Choroid plexus epithelial cell (primary cell): ENCODE results near the gene PCTP.

Experiments used
- DNase-seq: peaks from one replicate; pipeline ENCODE4 v3.0.0-alpha.2; 2010; ENCODE audit warnings: low read depth
- H3K4me3 ChIP-seq: 2 replicates; pipeline ENCODE4 v1.5.1; 2011; ENCODE audit warnings: low read depth, mild to moderate bottlenecking, control low read depth, low read length, moderate library complexity
- CTCF ChIP-seq: conservative IDR thresholded peaks from 2 replicates; pipeline ENCODE4 v1.5.1; 2011; ENCODE audit warnings: low read depth, mild to moderate bottlenecking, control low read depth, inconsistent platforms, low read length, moderate library complexity

Gene PCTP

GRCh38 chr17:55709440-55709839, 41.4 kb upstream of the PCTP start:
- no peak for TF ChIP-seq CTCF
- H3K4me3 ChIP-seq = no peak overlapping the region
- no peak for DNase-seq

DNA sequence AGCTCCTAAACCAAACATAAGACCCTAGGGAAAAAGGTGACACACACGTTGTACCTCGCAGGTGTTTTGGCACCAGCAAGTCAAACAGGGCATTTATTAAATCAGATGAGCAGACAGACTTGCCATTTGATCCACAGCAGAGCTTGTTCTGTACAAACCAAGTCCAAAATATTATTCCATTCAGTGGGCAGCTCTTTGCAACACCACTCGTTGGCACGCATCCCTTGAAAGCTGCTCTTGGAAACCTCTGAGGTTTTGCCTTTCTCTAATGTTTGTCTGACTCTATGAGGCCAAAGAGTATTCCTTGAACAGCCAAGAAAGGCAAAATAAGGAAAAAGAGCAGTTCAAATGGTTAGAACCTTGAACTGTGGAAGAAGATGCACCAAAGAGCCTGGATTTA, 40.9 kb upstream of the PCTP start:
- no peak for TF ChIP-seq CTCF
- DNase-seq = no peak
- H3K4me3 ChIP-seq = no peak overlapping the region

GRCh38 chr17:55710410-55710809, 40.4 kb upstream of the PCTP start:
- peak; percentile 47 for DNase-seq
- TF ChIP-seq CTCF = no peak
- no peak overlapping the region for H3K4me3 ChIP-seq

- TF ChIP-seq CTCF = no peak
- H3K4me3 ChIP-seq = no peak overlapping the region
- peak; percentile 42 for DNase-seq
Observed at GRCh38 chr17:55710829-55711496, 39.9 kb upstream of the PCTP start.

- H3K4me3 ChIP-seq = no peak overlapping the region
- TF ChIP-seq CTCF = no peak
- no peak for DNase-seq
Observed at GRCh38 chr17:55717432-55717831, 33.4 kb upstream of the PCTP start.

DNA sequence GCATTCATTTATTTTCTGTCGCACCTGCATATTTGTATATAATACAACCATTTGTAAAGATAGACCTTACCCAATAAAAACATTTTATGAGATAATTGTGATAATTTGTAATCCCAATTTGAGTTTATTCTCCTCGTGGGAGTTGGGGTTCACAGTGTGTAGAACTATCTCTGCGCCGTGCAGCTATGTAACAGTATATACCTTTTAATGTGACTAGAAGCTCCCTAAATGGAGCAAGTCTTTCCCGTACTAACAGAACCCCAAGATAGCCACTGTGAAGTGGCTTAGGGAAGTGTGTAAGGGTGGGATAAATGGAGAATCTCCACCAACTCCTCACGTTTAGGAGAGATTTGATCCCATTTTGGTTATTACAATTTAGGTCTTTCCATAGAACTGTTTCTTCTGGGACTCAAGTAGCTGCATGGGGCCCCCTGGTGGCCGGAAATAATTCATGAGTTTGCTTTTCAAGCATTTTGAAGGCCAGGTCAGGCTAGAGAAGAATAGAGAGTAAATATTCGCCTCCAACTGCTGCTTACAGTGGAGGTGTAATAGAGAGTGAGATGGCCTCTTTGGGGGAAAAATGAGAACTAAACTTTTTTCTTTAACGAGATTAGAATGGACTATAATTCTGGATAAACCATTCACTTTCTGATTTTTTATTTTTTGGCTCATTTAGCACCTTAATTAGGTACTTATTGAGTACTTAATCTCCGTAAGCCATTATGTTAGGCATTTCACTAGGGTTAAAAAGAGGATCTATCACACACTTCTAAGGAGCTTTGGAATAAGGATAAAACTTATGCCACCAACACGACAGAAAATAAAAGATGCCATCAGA, 32.7 kb upstream of the PCTP start:
- peak; percentile 88 for DNase-seq
- TF ChIP-seq CTCF = peak; percentile 85
- no peak overlapping the region for H3K4me3 ChIP-seq
